MCF 10A (cell line): ENCODE measurements around the gene ZNF322. TPM values are rescaled to one million over a fixed set of nuclear protein-coding genes. Genes with fewer than 3 reads are reported as not detected.

Experiments
- BruUV-seq: library from RNA; stranded (reverse); fragments of 400-500 nt; replicated peaks from 2 replicates; lab custom pipeline; 2021; lab: Mats Ljungman, UMichigan
- CTCF ChIA-PET: fragments of 300-600 bp; sonication (Branson Sonifier 250); formaldehyde crosslinking; extraction: SDS; loops from one replicate; lab custom pipeline; 2021; ENCODE audit warnings: antibody characterized with exemption, inconsistent platforms; lab: Yijun Ruan, JAX
- POLR2A ChIA-PET: fragments of 300-600, 350-650 bp; sonication (Branson Sonifier 250); formaldehyde crosslinking; extraction: SDS; loops from one replicate; lab custom pipeline; 2020; ENCODE audit warnings: antibody characterized with exemption, inconsistent platforms; lab: Yijun Ruan, JAX
- DNase-seq: peaks from one replicate; pipeline ENCODE4 v3.0.0-alpha.2; 2018; ENCODE audit not compliant: unreplicated experiment
- H3K27ac Mint-ChIP-seq: one replicate; pipeline ENCODE4 v1.8.0; 2022; ENCODE audit warnings: mild to moderate bottlenecking, low read depth, mixed read lengths; ENCODE audit not compliant: unreplicated experiment
- H3K27me3 Mint-ChIP-seq: one replicate; pipeline ENCODE4 v1.8.0; 2022; ENCODE audit warnings: mixed read lengths; ENCODE audit not compliant: insufficient read depth, unreplicated experiment
- H3K36me3 Mint-ChIP-seq: one replicate; pipeline ENCODE4 v1.8.0; 2022; ENCODE audit warnings: mild to moderate bottlenecking, moderate library complexity, mixed read lengths; ENCODE audit not compliant: insufficient read depth, unreplicated experiment
- H3K4me1 Mint-ChIP-seq: one replicate; pipeline ENCODE4 v1.8.0; 2022; ENCODE audit warnings: mixed read lengths; ENCODE audit not compliant: insufficient read depth, unreplicated experiment
- H3K4me3 Mint-ChIP-seq: one replicate; pipeline ENCODE4 v1.8.0; 2022; ENCODE audit warnings: mild to moderate bottlenecking, moderate library complexity, mixed read lengths; ENCODE audit not compliant: unreplicated experiment
- H3K9me3 Mint-ChIP-seq: one replicate; pipeline ENCODE4 v1.8.0; 2022; ENCODE audit warnings: mixed read lengths; ENCODE audit not compliant: unreplicated experiment
- CTCF ChIP-seq: fragments of 200-600 bp; IDR thresholded peaks from one replicate; pipeline ENCODE4 v1.8.0; 2022; ENCODE audit warnings: antibody characterized with exemption, mild to moderate bottlenecking; ENCODE audit not compliant: unreplicated experiment
- intact Hi-C: fragments of 100-400 bp; cut with micrococcal nuclease; formaldehyde crosslinking; loops from 2 replicates; pipeline ENCODE4 v1.14.1; 2022
- total RNA-seq: library from RNA; stranded (reverse); gene quantifications from 2 replicates; pipeline ENCODE4 v1.2.3, GENCODE V29; 2022

Gene ZNF322
- total RNA-seq, 1 experiment from 2014 or later, result 20.7 TPM

DNA sequence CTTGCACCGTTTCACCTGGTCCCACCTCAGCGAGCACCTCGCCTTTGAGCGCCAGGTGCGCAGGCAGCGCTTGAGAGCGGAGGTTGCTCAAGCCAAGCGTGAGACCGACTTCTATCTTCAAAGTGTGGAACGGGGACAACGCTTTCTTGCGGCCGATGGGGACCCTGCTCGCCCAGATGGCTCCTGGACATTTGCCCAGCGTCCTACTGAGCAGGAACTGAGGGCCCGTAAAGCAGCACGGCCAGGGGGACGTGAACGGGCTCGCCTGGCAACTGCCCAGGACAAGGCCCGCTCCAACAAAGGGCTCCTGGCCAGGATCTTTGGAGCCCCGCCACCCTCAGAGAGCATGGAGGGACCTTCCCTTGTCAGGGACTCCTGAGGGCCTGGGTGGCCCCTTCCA, 61.3 kb downstream of the ZNF322 start:
- H3K36me3 Mint-ChIP-seq, result peaks cover 32% of the 10 kb centered on the region
- ChIA-PET POLR2A (interaction anchor here (0.7 kb wide), 1 partner anchor 422 kb away, joined by 5 read pairs; no protein-coding TSS in a partner anchor), CTCF (no interaction called here)
- H3K4me3 Mint-ChIP-seq, result no peak overlapping the region
- TF ChIP-seq CTCF, result no peak
- H3K27me3 Mint-ChIP-seq, result no peaks in the 10 kb centered on the region
- H3K9me3 Mint-ChIP-seq, result no peaks in the 10 kb centered on the region
- H3K27ac Mint-ChIP-seq, result no peak overlapping the region
- H3K4me1 Mint-ChIP-seq, result peaks cover 6% of the 10 kb centered on the region
- intact Hi-C loops, result loop anchor here (5.0 kb wide), 1 partner anchor 381 kb away; a partner anchor contains a TSS
- DNase-seq, result no peak
- no TSS peak for BruUV-seq

DNA sequence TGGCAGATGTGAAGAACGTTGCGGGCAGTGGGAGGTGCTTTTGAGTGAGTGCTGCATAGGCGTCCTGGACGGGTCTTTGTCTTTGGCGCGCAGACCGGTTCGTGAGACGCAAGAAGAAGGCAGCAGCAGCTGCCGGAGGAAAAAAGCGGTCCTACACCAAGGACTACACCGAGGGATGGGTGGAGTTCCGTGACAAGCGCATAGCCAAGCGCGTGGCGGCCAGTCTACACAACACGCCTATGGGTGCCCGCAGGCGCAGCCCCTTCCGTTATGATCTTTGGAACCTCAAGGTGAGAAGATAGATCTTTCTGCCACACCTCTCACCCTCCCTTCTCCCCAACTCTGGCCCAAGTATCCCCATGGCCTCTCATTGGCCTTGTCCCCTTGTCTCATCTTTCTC, 61.7 kb downstream of the ZNF322 start:
- no peak for DNase-seq
- CTCF ChIA-PET, result interaction anchor here (0.6 kb wide), 1 partner anchor 10 kb away, joined by 3 read pairs; no protein-coding TSS in a partner anchor

DNA sequence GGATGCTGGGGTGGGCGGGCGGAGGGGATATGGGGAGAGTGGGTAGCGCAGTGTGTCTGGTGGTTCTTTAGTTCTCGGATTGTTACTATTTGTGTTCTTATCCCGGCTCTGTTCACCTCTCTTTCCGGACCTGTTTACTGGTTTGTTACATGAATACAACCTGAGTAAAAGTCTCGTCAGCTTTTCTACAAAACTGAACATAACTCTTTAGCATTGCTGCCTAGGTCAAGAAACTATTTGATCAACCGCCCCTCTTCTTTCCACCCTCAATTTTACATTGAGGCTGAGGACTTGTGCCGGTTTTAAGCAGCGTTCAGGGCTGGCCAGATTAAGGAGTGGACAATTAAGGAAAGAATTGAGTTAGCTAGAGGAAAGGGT, 62.2 kb downstream of the ZNF322 start:
- Mint-ChIP-seq H3K4me3 (no peak overlapping the region), H3K27me3 (no peaks in the 10 kb centered on the region), H3K9me3 (no peaks in the 10 kb centered on the region), H3K27ac (no peak overlapping the region), H3K36me3 (peaks cover 32% of the 10 kb centered on the region), H3K4me1 (peaks cover 6% of the 10 kb centered on the region)
- BruUV-seq, result TSS peak; percentile 38
- POLR2A ChIA-PET, result interaction anchor here (0.6 to 0.7 kb wide), 2 partner anchors 423 to 522 kb away, joined by 3 to 5 read pairs; no protein-coding TSS in a partner anchor
- no peak for DNase-seq
- TF ChIP-seq CTCF, result no peak
- CTCF ChIA-PET, result interaction anchor here (0.6 kb wide), 1 partner anchor 11 kb away, joined by 3 read pairs; no protein-coding TSS in a partner anchor
- intact Hi-C loops, result loop anchor here (5.0 kb wide), 1 partner anchor 380 kb away; a partner anchor contains a TSS

More for the DNA sequence above, 61.7 kb downstream of the ZNF322 start:
- Mint-ChIP-seq H3K36me3 (peaks cover 32% of the 10 kb centered on the region), H3K9me3 (no peaks in the 10 kb centered on the region), H3K27ac (no peak overlapping the region), H3K4me3 (no peak overlapping the region), H3K4me1 (peaks cover 6% of the 10 kb centered on the region), H3K27me3 (no peaks in the 10 kb centered on the region)
- intact Hi-C loops, result loop anchor here (5.0 kb wide), 1 partner anchor 381 kb away; a partner anchor contains a TSS
- TF ChIP-seq CTCF, result no peak
- POLR2A ChIA-PET, result interaction anchor here (0.7 kb wide), 1 partner anchor 423 kb away, joined by 5 read pairs; no protein-coding TSS in a partner anchor
- BruUV-seq, result no TSS peak

- ChIA-PET POLR2A (interaction anchor here (0.6 to 3.5 kb wide), 15 partner anchors 12 to 1866 kb away, joined by 3 to 31 read pairs (median 7); partner anchors contain the start of gene HMGN4), CTCF (interaction anchor here (1.1 to 8.7 kb wide), 6 partner anchors 15 to 283 kb away, joined by 3 to 84 read pairs (median 4); no protein-coding TSS in a partner anchor)
- H3K4me3 Mint-ChIP-seq, result no peak within 1 kb of the TSS
- TSS peak; percentile 84 for BruUV-seq
- H3K4me1 Mint-ChIP-seq, result peaks cover 6% of the 10 kb centered on the region
- intact Hi-C loops, result loop anchor here (1.0 to 5.0 kb wide), 2 partner anchors 379 to 421 kb away; a partner anchor contains a TSS
- H3K27me3 Mint-ChIP-seq, result no peaks in the 10 kb centered on the region
- no peak for TF ChIP-seq CTCF
- H3K9me3 Mint-ChIP-seq, result no peaks in the 10 kb centered on the region
- peaks cover 32% of the 10 kb centered on the region for H3K36me3 Mint-ChIP-seq
- DNase-seq, result peak; percentile 99
- no peak within 1 kb of the TSS for H3K27ac Mint-ChIP-seq
Measured at GRCh38 chr6:26596579-26597388, 62.8 kb downstream of the ZNF322 start, which contains the start of gene ABT1. Gene ABT1, plus strand, starts transcription at chr6:26596953. Its CDS starts 30 bp downstream, at chr6:26596983.
